Esophagus muscularis mucosa (tissue), 3 donors: ENCODE results near the gene PSMA2.

Experiments used
- POLR2A ChIP-seq: fragments of 450-650 bp; IDR thresholded peaks from one replicate; pipeline ENCODE4 v1.6.1; 2017; ENCODE audit warnings: antibody characterized with exemption, moderate library complexity, mild to moderate bottlenecking, low read depth
- POLR2AphosphoS5 ChIP-seq, 2 donors: sonication (generic); formaldehyde crosslinking; IDR thresholded peaks; one replicate each; pipeline ENCODE4 v1.6.1; 2017; ENCODE audit warnings: antibody characterized with exemption in 2 of 2
- TF ChIP-seq, protein P1 (sequence below), 3 experiments: fragments of 200-600 bp in 2 of 3; fragments of 450-650 bp in 1 of 3; sonication (generic) in 2 of 3; IDR thresholded peaks; one replicate each; pipeline ENCODE4 v1.5.1; 2017 to 2019; ENCODE audit warnings: antibody characterized with exemption in 3 of 3, mild to moderate bottlenecking in 2 of 3, moderate library complexity in 1 of 3

DNA sequence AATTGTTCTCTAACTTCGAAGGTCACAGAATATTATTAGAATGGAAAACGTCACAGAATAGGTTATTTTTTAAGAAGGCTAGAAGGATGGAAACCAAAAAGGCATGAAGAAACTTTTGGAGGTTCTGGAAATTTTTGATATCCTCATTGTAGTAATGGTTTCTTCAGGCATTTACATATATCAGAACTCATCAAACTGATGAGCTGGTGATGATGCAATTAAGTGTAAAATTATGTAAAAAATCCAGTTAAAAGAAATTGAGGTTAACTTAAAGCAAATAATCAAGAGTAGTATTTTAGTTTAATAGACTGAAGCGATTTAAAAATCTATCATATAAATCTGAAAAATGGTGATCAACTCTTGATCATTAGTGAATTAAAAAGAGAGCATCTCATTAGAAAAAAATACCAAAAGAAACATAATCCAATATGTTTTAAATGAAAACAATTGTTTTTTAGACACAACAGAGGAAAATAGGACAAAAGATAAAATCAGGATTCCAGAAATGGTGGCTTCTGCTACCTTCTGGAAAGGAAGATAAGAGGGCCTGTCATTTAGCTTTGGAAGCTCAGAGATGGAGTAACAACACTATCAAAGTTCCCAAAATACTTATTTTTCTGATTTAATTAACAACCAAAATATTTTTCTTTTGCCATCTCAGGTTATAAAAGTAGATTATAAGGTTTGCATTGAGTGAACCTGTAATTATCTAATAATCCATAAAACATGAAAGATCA, 9.8 kb downstream of the PSMA2 start:
- TF ChIP-seq POLR2A (no peak), POLR2AphosphoS5 (IDR thresholded peaks at IDR 0.05) (no peak)
- TF ChIP-seq, protein P1, sequence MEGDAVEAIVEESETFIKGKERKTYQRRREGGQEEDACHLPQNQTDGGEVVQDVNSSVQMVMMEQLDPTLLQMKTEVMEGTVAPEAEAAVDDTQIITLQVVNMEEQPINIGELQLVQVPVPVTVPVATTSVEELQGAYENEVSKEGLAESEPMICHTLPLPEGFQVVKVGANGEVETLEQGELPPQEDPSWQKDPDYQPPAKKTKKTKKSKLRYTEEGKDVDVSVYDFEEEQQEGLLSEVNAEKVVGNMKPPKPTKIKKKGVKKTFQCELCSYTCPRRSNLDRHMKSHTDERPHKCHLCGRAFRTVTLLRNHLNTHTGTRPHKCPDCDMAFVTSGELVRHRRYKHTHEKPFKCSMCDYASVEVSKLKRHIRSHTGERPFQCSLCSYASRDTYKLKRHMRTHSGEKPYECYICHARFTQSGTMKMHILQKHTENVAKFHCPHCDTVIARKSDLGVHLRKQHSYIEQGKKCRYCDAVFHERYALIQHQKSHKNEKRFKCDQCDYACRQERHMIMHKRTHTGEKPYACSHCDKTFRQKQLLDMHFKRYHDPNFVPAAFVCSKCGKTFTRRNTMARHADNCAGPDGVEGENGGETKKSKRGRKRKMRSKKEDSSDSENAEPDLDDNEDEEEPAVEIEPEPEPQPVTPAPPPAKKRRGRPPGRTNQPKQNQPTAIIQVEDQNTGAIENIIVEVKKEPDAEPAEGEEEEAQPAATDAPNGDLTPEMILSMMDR (IDR thresholded peaks at IDR 0.05), result no peak
